Adrenal gland (tissue), 12 donors: ENCODE measurements around the gene CDK17. TPM values are rescaled to one million over a fixed set of nuclear protein-coding genes. Genes with fewer than 3 reads are reported as not detected.

Experiments
- DNase-seq, 7 donors: peaks; one replicate each; pipeline ENCODE4 v3.0.0-alpha.2; 2019 to 2020
- H3K27ac ChIP-seq, 5 donors: fragments of 200-600 bp; sonication (generic) in 4 of 5; 1 replicate in 3 of 5; 2 replicates in 2 of 5; pipeline versions ENCODE4 v1.5.1 to v1.8.0; 2016 to 2020; ENCODE audit warnings: mild to moderate bottlenecking in 1 of 5
- H3K27me3 ChIP-seq: fragments of 200-600 bp; 2 replicates; pipeline ENCODE4 v1.8.0; 2021
- H3K36me3 ChIP-seq, 2 donors: fragments of 200-600 bp; replicated peaks in 1 of 2; 1 replicate in 1 of 2; 2 replicates in 1 of 2; pipeline versions ENCODE4 v1.5.1 to v1.8.0; 2018 to 2022
- H3K4me1 ChIP-seq, 2 donors: fragments of 200-600 bp; replicated peaks in 1 of 2; 1 replicate in 1 of 2; 2 replicates in 1 of 2; pipeline versions ENCODE4 v1.5.1 to v1.8.0; 2018 to 2021
- H3K4me3 ChIP-seq, 4 donors: fragments of 200-600 bp; sonication (generic) in 3 of 4; one replicate each; pipeline ENCODE4 v1.5.1; 2016 to 2018
- H3K9me3 ChIP-seq, 3 donors: fragments of 200-600 bp; sonication (generic) in 1 of 3; replicated peaks in 1 of 3; 1 replicate in 2 of 3; 2 replicates in 1 of 3; pipeline versions ENCODE4 v1.5.1 to v1.8.0; 2016 to 2021
- CTCF ChIP-seq, 6 experiments: fragments of 450-650 bp in 4 of 6; fragments of 200-600 bp in 2 of 6; sonication (generic) in 1 of 6; IDR thresholded peaks; 1 replicate in 5 of 6; 2 replicates in 1 of 6; pipeline versions ENCODE4 v1.5.1 to v1.8.0; 2016 to 2021; ENCODE audit warnings: antibody characterized with exemption in 6 of 6, mild to moderate bottlenecking in 2 of 6, moderate library complexity in 1 of 6
- POLR2A ChIP-seq, 2 donors: fragments of 450-650 bp; IDR thresholded peaks; one replicate each; pipeline ENCODE4 v1.6.1; 2017; ENCODE audit warnings: antibody characterized with exemption in 2 of 2, mild to moderate bottlenecking in 2 of 2, moderate library complexity in 1 of 2
- WGBS, 4 donors: extraction: QIAGEN DNeasy Blood & Tissue Kit in 2 of 4; methylation state at CpG; one replicate each; pipeline versions ENCODE4 v1.1.5 to v1.1.7; 2013 to 2017; 5-methylcytosine and 5-hydroxymethylcytosine counted together
- intact Hi-C, 2 donors: fragments of 100-400 bp; cut with DNase I; formaldehyde crosslinking; loops; one replicate each; pipeline versions ENCODE4 v1.14.1 to v1.15.0; 2022 to 2023
- polyA plus RNA-seq, 3 donors: library from polyadenylated mRNA; stranded (reverse); fragments of 200-250 nt in 2 of 3; fragments of 350-450 nt in 1 of 3; fragmentation: Illumina TruSeq in 1 of 3; extraction: RNeasy Lipid Tissue Mini Kit (QIAGEN cat#74804) in 1 of 3; gene quantifications; one replicate each; pipeline ENCODE4 v1.2.3, GENCODE V29; 2013 to 2014
- total RNA-seq, 9 donors: library from RNA; depleted of rRNA in 4 of 9; stranded (reverse); fragments of >200 nt in 4 of 9; fragments of 120-200 nt in 1 of 9; fragmentation: NEBNext Ultra II Directional in 1 of 9; extraction: Animal tissue kit (Norgen Biotek cat#: 25700) in 1 of 9; gene quantifications; one replicate each; pipeline versions ENCODE4 v1.1.0 to v1.2.4, GENCODE V29; 2013 to 2023
- donor health status: healthy with polysubstance abuse.
- donor health status: Bipolar disorder and iron deficiency.
- donor health status: DM: yes; HTN: yes; CAD: no.
- donor health status: DM: no; HTN: no; CAD: no.
- donor health status: DM: no; HTN: no; CAD: no.
- donor health status: DM: yes; HTN: yes; CAD: no.

CDK17 gene
- total and polyA plus RNA-seq, 12 donors: 8.0 to 52.6 (median 21.1) TPM

GRCh38 chr12:96242597-96242996, 157.6 kb downstream of the CDK17 start:
- intact Hi-C loops: no loop called here
- TF ChIP-seq CTCF (IDR thresholded peaks at IDR 0.05) (no peak), POLR2A (IDR thresholded peaks at IDR 0.05) (no peak)
- 44 to 56% (median 53%) methylated on average over 12 of the region's 12 CpGs for WGBS, 4 donors
- peaks cover 0 to 11% of the 10 kb centered on the region in 2 donors for H3K36me3 ChIP-seq
- H3K27me3 ChIP-seq: no peaks in the 10 kb centered on the region
- H3K4me3 ChIP-seq: no peak overlapping the region
- no peaks in the 10 kb centered on the region for H3K9me3 ChIP-seq
- peak overlapping the region in 3 of 5 donors; percentile 20 to 83 (median 62) for H3K27ac ChIP-seq
- H3K4me1 ChIP-seq: peaks cover 6 to 33% of the 10 kb centered on the region in 2 donors
- peak in 6 of 7 donors; percentile 52 to 82 (median 74) for DNase-seq

GRCh38 chr12:96241846-96242256, 158.4 kb downstream of the CDK17 start:
- intact Hi-C loops: no loop called here
- 67 to 88% (median 68%) methylated on average over 9 of the region's 9 CpGs for WGBS, 4 donors
- TF ChIP-seq CTCF (IDR thresholded peaks at IDR 0.05) (no peak), POLR2A (IDR thresholded peaks at IDR 0.05) (no peak)

GRCh38 chr12:96241431-96241830, 158.8 kb downstream of the CDK17 start:
- Histone ChIP-seq H3K27ac (peak overlapping the region in 3 of 5 donors; percentile 20 to 83 (median 62)), H3K4me1 (peaks cover 10 to 43% of the 10 kb centered on the region in 2 donors), H3K4me3 (no peak overlapping the region), H3K36me3 (no peaks in the 10 kb centered on the region), H3K9me3 (no peaks in the 10 kb centered on the region), H3K27me3 (no peaks in the 10 kb centered on the region)
- TF ChIP-seq CTCF (IDR thresholded peaks at IDR 0.05): no peak
- no peak for TF ChIP-seq POLR2A (IDR thresholded peaks at IDR 0.05)
- intact Hi-C loops: no loop called here
- 68 to 89% (median 81%) methylated on average over 4 of the region's 4 CpGs for WGBS, 4 donors
- DNase-seq: no peak

More at GRCh38 chr12:96241846-96242256, 158.4 kb downstream of the CDK17 start:
- no peaks in the 10 kb centered on the region for H3K27me3 ChIP-seq
- H3K4me3 ChIP-seq: no peak overlapping the region
- peaks cover 10 to 41% of the 10 kb centered on the region in 2 donors for H3K4me1 ChIP-seq
- H3K36me3 ChIP-seq: peaks cover 0 to 4% of the 10 kb centered on the region in 2 donors
- no peaks in the 10 kb centered on the region for H3K9me3 ChIP-seq
- peak in 1 of 7 donors; percentile 82 for DNase-seq
- H3K27ac ChIP-seq: peak overlapping the region in 3 of 5 donors; percentile 20 to 83 (median 62)

GRCh38 chr12:96240656-96241055, 159.6 kb downstream of the CDK17 start:
- H3K4me3 ChIP-seq: no peak overlapping the region
- H3K27ac ChIP-seq: peak overlapping the region in 1 of 5 donors; percentile 83
- intact Hi-C loops: no loop called here
- H3K4me1 ChIP-seq: peaks cover 10 to 47% of the 10 kb centered on the region in 2 donors
- H3K27me3 ChIP-seq: no peaks in the 10 kb centered on the region
- TF ChIP-seq CTCF (IDR thresholded peaks at IDR 0.05): no peak
- TF ChIP-seq POLR2A (IDR thresholded peaks at IDR 0.05): no peak
- DNase-seq: no peak
- no peaks in the 10 kb centered on the region for H3K36me3 ChIP-seq
- H3K9me3 ChIP-seq: no peaks in the 10 kb centered on the region
- 60 to 67% (median 63%) methylated on average over 8 to 11 of the region's 11 CpGs for WGBS, 4 donors
